IPS DF 4.7 (cell line): ENCODE measurements around the gene TTC17.

Source experiments
- DNase-seq: peaks from one replicate; pipeline ENCODE4 v3.0.0-alpha.2; 2013; ENCODE audit warnings: low spot score; ENCODE audit errors: extremely low read depth

TTC17 gene

DNA sequence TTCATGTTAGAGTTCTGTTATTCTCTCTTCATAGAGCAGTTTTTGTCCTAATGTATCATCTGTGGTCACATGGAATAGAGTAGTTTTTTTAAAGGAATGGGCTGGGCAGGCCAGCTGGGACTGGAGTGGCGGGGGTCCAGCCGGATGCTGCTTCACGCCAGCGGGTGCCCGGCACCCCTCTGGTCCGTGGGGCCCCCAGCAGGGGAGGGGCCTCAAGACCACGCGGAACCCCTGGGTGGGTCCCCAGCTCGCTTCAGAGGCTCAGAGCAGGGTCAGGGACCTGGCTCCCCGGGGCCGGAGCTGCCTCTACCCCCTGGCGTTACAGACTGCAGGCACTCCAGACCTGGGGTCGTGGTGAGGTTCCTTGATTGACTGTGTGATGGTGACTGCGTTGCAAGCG is 162.8 kb downstream of the TTC17 start:
- DNase-seq = no peak

DNA sequence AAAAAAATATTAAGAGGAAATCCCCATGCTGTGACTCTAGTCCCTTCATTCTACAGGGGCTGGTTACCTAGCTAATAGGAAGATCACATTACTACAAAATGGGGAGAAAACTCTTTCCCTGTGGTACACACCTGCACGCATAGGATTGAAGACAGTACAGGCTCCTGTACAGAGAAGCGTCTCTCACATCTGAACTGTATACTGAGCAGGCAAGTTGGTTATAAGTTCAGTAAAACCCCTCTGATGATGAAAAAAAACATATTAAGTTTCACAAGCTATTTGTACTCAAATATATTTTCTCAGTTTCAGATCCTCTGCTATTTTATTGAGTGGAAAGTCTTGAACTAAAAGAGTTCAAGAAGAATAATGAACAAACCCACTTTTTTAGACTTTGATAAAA is 164.9 kb downstream of the TTC17 start:
- no peak for DNase-seq

DNA sequence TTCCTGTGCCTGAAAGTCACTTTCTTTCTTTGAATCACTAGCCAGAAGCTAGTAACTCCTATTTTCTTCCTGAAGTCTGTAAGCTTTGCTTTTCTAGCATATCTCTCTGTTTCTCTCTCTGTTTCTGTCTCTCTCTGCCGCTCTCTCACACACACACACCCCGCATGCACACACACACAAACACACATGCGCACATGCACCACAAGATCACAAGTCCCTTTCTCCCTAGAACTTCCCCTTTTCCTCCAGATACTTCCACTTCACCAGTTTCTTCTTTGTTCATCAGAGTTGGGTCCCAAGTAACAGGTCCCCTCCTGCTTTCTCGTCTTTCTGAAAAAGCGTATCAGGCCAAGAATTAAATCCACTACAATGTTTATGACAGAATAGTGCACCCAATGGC is 173.3 kb downstream of the TTC17 start:
- DNase-seq = no peak

DNA sequence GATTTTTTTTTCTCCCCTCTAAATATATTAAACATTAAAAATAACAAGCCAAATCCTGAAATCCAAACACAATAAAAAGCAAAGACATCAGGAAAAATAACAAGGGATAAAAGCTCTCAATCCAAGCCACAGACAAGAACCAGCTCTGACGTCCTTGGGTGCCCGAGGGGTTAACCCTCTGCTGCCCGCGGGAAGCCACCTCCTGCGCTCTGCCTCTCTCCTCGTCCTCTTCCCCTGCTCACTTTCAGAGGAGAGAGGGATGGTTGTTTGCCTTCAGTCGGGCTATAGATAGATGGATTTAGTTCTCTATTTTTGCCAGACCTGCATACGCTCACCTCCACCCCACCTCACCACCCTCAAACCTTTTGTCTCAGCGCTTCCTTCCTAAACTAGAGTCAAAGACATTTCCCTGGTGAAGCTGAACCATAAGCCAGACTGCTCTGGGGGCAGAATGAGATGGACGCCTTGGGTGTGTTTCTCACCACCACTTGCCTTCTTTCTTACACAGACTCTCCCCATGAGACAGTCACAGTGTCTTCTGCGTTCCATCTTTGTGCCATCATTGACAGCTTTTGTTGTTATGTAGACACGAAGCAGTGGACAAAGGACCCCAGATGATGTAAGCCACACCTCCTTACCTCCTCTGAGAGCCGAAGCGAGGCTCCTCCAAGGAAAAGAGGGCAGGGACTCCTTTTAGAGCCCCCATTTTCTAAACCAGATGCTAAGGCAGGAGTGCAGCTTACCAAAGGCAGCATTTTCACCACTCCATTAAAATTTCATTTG is 179.3 kb downstream of the TTC17 start:
- no peak for DNase-seq

DNA sequence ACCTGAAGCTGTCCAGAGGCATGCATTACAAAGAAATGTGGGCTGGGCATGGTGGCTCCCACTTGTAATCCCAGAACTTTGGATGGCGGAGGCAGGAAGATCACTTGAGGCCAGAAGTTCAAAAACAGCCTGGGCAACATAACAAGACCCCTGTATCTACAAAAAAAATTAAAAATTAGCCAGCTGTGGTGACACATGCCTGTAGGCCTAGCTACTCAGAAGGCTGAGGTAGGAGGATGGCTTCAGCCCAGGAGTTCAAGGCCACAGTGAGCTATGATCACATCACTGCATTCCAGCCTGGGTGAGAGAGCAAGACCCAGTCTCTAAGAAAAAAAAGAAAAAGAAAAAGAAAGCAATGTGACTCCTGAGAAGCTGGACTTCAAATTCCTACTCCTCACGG is 183.3 kb downstream of the TTC17 start:
- no peak for DNase-seq

DNA sequence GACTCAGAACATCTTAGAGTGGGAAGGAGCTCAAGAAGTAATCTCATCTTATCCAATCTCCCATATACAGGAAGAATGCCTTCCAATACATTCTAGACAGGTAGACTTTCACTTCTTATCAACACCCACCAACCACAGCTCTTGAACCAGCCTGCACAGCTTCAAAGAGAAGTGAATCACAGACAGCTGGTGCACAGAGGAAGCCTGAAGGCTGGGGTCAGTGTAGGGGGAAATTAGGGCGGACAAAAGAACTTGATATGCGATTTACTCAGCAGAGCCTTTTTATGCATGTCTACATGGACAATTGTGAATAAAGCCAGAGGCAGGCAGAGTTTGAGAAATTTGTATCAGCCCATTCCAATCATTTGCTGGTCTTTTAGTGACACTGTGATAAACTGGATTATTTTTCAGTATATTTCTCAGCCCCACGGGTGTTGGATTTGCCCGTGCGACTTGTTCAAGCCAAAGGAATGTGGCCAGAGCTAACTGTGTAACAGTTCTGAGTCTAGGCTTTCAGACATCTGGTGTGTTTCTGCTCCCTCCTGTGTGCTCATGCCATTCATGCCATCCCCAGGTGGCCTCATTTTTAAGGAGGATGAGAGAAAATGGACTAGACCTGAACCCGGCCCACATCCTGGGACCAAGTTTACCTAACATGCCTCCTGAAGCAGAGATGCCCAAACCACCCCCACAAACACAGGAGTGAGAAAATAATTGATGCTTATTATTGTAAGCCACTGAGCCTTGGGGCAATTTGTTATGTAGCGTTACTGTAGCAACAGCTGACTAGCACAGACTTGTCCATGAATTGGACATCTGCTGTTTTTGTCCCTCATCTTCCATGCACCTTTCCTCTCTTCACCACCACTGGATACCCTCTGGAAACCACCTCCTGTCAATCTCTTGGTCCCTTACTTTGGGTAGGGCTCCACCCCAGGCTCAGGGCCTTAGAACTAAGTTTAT is 184.3 kb downstream of the TTC17 start:
- no peak for DNase-seq
